ENCODE data around the gene TTLL9. TPM values are rescaled to one million over a fixed set of nuclear protein-coding genes. Genes with fewer than 3 reads are reported as not detected.

Gene TTLL9
- total RNA-seq, 1 donor from 2014 or later, result 0.05 TPM

DNA sequence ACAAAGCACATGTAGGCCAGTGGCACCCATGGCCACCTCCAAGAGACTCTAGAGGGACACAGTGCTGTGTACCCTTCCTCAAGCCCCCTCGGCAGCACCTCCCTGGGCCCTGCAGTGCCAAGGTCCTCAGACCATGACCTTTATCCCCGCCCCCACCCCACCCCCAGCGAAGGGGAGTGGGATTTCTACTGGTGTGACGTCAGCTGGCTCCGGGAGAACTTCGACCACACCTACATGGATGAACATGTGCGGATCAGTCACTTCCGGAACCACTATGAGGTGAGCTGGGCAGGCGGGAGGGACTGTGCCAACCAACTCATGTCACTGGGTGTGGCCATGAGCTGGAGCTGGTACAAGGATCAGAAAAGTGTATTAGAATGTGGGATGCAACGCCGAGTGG is 38.0 kb downstream of the TTLL9 start:
- Histone ChIP-seq H3K27ac (replicated peaks) (no peak overlapping the region), H3K36me3 (no peaks in the 10 kb centered on the region), H3K4me1 (no peaks in the 10 kb centered on the region), H3K9me3 (replicated peaks) (no peaks in the 10 kb centered on the region), H3K4me3 (no peak overlapping the region), H3K27me3 (ENCODE audit: low read depth) (no peaks in the 10 kb centered on the region)
- DNase-seq, result no peak
- TF ChIP-seq, protein P1, sequence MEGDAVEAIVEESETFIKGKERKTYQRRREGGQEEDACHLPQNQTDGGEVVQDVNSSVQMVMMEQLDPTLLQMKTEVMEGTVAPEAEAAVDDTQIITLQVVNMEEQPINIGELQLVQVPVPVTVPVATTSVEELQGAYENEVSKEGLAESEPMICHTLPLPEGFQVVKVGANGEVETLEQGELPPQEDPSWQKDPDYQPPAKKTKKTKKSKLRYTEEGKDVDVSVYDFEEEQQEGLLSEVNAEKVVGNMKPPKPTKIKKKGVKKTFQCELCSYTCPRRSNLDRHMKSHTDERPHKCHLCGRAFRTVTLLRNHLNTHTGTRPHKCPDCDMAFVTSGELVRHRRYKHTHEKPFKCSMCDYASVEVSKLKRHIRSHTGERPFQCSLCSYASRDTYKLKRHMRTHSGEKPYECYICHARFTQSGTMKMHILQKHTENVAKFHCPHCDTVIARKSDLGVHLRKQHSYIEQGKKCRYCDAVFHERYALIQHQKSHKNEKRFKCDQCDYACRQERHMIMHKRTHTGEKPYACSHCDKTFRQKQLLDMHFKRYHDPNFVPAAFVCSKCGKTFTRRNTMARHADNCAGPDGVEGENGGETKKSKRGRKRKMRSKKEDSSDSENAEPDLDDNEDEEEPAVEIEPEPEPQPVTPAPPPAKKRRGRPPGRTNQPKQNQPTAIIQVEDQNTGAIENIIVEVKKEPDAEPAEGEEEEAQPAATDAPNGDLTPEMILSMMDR (IDR thresholded peaks at IDR 0.05; ENCODE audit: borderline replicate concordance), result no peak
- intact Hi-C loops (cut with micrococcal nuclease), result no loop called here

DNA sequence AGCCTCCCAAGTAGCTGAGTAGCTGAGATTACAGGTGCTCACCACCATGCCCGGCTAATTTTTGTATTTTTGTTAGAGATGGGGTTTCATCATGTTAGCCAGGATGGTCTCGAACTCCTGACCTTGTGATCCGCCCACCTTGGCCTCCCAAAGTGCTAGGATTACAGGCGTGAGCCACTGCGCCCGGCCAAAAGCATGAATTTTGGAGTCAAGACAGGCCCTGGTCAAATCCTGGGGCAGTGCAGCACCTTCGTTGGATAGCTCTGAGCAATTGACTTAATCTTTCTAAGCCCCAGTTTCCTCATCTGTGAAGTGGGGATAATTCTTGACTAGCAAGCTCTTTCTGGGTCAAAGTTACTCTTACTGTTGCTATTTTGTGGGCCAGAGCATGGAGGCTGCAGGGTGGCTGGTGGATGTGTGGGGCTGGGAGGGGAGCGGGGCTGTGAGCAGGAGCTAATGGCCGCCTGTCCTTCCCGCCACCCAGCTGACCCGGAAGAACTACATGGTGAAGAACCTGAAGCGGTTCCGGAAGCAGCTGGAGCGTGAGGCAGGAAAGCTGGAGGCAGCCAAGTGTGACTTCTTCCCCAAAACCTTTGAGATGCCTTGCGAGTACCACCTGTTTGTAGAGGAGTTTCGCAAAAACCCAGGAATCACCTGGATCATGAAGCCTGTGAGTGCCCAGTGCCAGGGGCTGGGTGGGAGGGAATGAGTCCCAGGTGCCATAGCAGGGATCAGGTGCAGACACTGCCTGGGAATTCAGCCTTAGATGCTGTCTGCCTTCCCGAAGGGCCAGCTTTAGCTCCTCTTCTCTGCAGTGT is 39.0 kb downstream of the TTLL9 start:
- no peaks in the 10 kb centered on the region for H3K9me3 ChIP-seq (replicated peaks)
- no peak overlapping the region for H3K4me3 ChIP-seq
- H3K27me3 ChIP-seq (ENCODE audit: low read depth), result peaks cover 6% of the 10 kb centered on the region
- intact Hi-C loops (cut with micrococcal nuclease), result no loop called here
- no peak overlapping the region for H3K27ac ChIP-seq (replicated peaks)
- H3K36me3 ChIP-seq, result no peaks in the 10 kb centered on the region
- H3K4me1 ChIP-seq, result no peaks in the 10 kb centered on the region
- TF ChIP-seq, protein P1 (IDR thresholded peaks at IDR 0.05; ENCODE audit: borderline replicate concordance), result no peak
- DNase-seq, result no peak

- H3K27ac ChIP-seq (replicated peaks), result no peak overlapping the region
- H3K9me3 ChIP-seq (replicated peaks), result no peaks in the 10 kb centered on the region
- H3K36me3 ChIP-seq, result no peaks in the 10 kb centered on the region
- TF ChIP-seq, protein P1 (IDR thresholded peaks at IDR 0.05; ENCODE audit: borderline replicate concordance), result no peak
- peaks cover 6% of the 10 kb centered on the region for H3K27me3 ChIP-seq (ENCODE audit: low read depth)
- H3K4me1 ChIP-seq, result no peaks in the 10 kb centered on the region
- no peak for DNase-seq
- H3K4me3 ChIP-seq, result no peak overlapping the region
- intact Hi-C loops (cut with micrococcal nuclease), result no loop called here
These were observed 39.8 kb downstream of the TTLL9 start for GRCh38 chr20:31910071-31910803.

DNA sequence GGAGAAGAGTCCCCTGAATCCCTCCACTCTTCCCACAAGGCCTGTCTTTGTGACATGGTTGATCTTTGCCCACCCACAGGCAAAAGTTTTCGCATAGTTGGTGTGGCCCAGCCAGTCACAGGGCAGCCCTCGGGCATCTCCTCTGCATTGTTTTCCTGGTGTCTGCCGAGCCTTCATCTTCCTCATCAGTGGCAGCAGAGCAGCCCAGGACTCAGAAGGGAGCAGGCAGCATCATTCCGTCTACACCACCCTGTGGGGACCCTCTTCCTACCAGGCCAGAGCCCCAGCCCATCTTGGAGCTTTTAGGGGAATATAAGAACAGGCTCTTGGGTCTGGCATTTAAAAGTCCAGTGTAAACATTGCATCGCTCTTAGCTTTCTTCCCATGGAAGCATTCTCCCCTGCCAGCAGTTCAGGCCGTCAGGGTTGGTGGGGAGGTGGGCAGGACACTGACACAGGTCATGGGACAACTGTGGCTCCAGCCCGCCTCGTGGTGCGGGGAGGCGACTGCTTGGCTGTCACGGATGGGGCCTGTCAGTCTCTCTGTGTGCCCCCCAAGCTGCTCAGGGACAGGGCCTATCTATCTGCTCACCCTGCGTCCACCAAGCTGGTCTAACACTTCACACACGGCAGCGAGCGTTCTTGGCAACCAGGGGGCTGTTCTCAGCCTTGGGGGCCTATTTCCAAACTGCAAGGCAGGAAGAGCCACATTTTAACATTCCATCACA is 43.2 kb downstream of the TTLL9 start:
- H3K4me3 ChIP-seq, result no peak overlapping the region
- intact Hi-C loops (cut with micrococcal nuclease), result no loop called here

GRCh38 chr20:31914170-31914569 is 43.7 kb downstream of the TTLL9 start:
- no peaks in the 10 kb centered on the region for H3K36me3 ChIP-seq
- no peak for DNase-seq
- no peaks in the 10 kb centered on the region for H3K9me3 ChIP-seq (replicated peaks)
- H3K27me3 ChIP-seq (ENCODE audit: low read depth), result peaks cover 24% of the 10 kb centered on the region
- H3K27ac ChIP-seq (replicated peaks), result no peak overlapping the region
- intact Hi-C loops (cut with micrococcal nuclease), result no loop called here
- no peaks in the 10 kb centered on the region for H3K4me1 ChIP-seq
- no peak overlapping the region for H3K4me3 ChIP-seq
- TF ChIP-seq, protein P1 (IDR thresholded peaks at IDR 0.05; ENCODE audit: borderline replicate concordance), result no peak

More for the DNA sequence above, 43.2 kb downstream of the TTLL9 start:
- DNase-seq, result no peak
- TF ChIP-seq, protein P1 (IDR thresholded peaks at IDR 0.05; ENCODE audit: borderline replicate concordance), result no peak
- Histone ChIP-seq H3K9me3 (replicated peaks) (no peaks in the 10 kb centered on the region), H3K4me1 (no peaks in the 10 kb centered on the region), H3K27ac (replicated peaks) (no peak overlapping the region), H3K27me3 (ENCODE audit: low read depth) (peaks cover 19% of the 10 kb centered on the region), H3K36me3 (no peaks in the 10 kb centered on the region)

Measured in left ventricle myocardium inferior (tissue), 1 donor.